Retinal pigment epithelial cell (primary cell): ENCODE measurements around the gene ARID4B.
"Not testable (repeated sequence)": the region's sequence is repeated elsewhere in the genome, so short reads cannot be mapped to it uniquely, and the experiment has no call there.

Experiments used
- DNase-seq: peaks from one replicate; pipeline ENCODE4 v3.0.0-alpha.2; 2010; ENCODE audit warnings: low read depth
- H3K4me3 ChIP-seq: 2 replicates; pipeline ENCODE4 v1.5.1; 2011; ENCODE audit warnings: mild to moderate bottlenecking, low read length, control low read depth, moderate library complexity
- CTCF ChIP-seq: conservative IDR thresholded peaks from 2 replicates; pipeline ENCODE4 v1.5.1; 2011; ENCODE audit warnings: low read depth, low read length, control low read depth, inconsistent platforms

ARID4B gene

GRCh38 chr1:235259133-235259778 lies 68.7 kb downstream of the ARID4B start:
- TF ChIP-seq CTCF, result no peak
- H3K4me3 ChIP-seq, result no peak overlapping the region
- no peak for DNase-seq

- H3K4me3 ChIP-seq, DNase-seq: not testable (repeated sequence)
Measured at GRCh38 chr1:235258068-235258467, 69.9 kb downstream of the ARID4B start.

DNA sequence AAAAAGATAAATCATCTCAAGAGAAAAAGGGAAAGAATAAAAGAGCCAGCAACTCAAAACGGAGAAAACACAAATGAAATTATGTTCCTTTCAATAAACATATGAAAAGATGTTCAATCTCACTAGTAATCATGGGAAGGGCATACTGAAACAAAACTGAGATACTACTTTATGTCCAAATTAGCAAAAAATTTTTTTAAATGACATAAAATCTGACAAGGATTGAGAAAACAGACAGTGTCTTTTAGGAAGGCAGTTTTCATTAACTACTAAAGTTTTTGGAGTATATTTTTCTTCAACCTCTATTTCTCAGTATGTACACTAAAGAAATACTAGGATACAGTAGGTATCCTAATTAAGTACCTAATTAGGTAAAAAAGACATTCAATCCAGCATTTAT lies 73.3 kb downstream of the ARID4B start:
- no peak for DNase-seq
- H3K4me3 ChIP-seq, result no peak overlapping the region
- no peak for TF ChIP-seq CTCF

DNA sequence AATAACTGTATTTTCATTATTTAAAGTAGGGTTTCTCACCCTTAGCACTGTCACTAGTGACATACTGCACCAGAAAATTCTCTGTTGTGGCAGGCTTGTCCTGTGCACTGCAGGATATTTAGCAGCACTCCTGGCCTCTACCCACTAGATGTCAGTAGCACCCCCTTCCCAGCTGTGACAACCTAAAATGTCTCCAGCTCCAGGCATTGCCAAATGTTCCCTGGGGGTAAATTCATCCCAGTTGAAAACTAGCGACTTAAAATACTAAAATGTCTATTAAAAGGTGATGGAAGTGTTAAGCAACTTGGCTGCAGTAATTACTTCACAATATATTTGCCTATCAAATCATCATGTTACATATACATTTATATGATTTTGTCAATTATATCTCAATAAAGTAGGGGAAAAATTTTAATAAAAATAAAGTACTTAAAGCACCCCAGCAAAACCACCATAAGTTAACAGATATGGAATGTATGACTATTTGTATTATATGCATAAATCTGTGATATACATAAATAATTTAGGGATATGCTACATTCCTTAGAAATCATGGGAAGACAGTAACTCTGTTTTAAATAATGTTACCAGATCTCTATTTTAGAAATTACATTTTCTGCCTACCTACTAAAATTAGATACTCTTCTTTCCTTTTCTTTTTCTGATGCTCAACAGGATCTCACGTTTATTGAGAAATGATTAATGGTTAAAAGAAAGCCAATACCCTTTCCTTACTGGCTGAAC lies 74.6 kb downstream of the ARID4B start:
- H3K4me3 ChIP-seq, result no peak overlapping the region
- peak; percentile 16 for DNase-seq
- peak; percentile 88 for TF ChIP-seq CTCF

GRCh38 chr1:235250430-235250829 lies 77.5 kb downstream of the ARID4B start:
- no peak for DNase-seq
- TF ChIP-seq CTCF, result no peak
- no peak overlapping the region for H3K4me3 ChIP-seq

DNA sequence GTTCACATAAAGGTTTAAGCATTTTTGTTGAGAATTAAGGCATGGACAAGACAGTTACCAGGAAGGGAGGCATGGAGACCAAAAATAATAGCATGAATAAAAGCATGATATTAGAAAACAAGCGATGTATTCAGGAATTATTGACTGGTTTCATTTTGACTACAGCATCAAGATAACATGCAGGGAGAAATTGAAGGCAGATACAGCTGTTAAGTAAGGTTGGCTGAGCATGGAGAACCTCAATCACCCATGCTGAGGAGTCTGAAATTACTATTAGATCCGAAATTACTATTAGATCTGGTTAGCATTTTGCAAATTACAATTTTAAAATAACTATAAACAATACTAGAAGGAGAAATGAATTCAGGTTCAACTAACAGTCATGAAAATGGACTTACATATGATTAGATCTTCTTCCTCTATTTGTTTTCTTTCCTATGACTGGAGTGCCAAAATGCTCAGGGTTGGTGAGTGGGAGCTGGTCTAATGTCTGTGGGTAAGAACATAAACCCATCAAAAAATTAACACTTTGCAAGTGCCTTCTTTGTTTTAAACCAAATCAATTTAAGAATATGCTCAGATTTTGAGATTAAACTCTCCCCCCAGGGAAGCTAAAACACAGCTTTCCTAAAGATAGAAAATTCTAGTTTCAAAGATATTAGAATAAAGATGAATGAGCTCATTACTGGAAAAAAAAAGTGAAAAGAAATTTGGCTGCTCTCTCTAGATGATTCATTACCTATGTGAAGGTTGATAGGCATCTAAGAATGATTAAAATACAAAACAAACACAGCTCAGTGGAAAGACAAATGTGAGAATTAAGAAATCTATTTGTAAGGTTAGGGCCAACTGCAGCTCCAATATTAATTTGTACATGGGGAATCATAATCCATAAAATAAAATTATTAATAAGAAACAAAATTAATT lies 81.7 kb downstream of the ARID4B start:
- TF ChIP-seq CTCF, result no peak
- H3K4me3 ChIP-seq, result no peak overlapping the region
- no peak for DNase-seq

DNA sequence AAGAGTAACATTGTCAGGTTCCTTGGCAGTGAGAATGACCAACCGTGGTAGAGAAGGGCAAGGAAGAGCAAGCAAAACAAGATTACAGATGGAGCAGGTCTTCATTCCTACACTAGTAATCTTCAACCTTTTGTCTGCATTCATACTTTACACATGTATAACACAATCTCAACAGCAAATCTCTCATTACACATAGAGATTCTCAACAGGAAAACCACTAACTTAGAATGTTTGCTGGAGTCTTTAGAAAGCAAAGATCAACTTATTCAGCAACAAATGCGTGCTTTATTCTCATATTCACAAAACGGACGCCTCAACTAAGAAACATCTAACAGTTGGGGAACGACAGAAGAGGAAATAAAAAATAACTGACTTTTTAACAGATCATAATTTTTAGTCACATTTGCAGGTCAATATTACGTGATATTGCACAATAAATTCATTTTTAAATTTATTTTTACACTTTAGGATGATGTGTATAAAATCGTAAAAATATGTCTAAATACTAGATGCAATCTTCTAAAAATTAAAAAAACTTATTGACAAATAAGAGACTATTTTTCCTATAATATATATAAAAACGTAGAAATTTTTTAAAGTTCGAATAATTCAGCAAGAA lies 82.9 kb downstream of the ARID4B start:
- no peak overlapping the region for H3K4me3 ChIP-seq
- DNase-seq, result no peak
- TF ChIP-seq CTCF, result no peak
